Transverse colon (tissue), 4 donors: ENCODE results near the gene ELAVL3. TPM values are rescaled to one million over a fixed set of nuclear protein-coding genes. Genes with fewer than 3 reads are reported as not detected.

Source experiments
- DNase-seq: peaks from one replicate; pipeline ENCODE4 v3.0.0-alpha.2; 2019
- H3K27ac ChIP-seq, 4 donors: fragments of 200-600 bp; sonication (generic); 2 replicates each; pipeline ENCODE4 v1.5.1; 2016 to 2018; ENCODE audit warnings: inconsistent platforms in 4 of 4
- H3K27me3 ChIP-seq: fragments of 200-600 bp; sonication (generic); 2 replicates; pipeline ENCODE4 v1.5.1; 2017; ENCODE audit warnings: inconsistent platforms
- H3K36me3 ChIP-seq, 4 donors: fragments of 200-600 bp; sonication (generic); 2 replicates each; pipeline ENCODE4 v1.5.1; 2017 to 2019; ENCODE audit warnings: inconsistent platforms in 4 of 4
- H3K4me1 ChIP-seq, 4 donors: fragments of 200-600 bp; sonication (generic); 2 replicates each; pipeline ENCODE4 v1.5.1; 2017 to 2020; ENCODE audit warnings: inconsistent platforms in 4 of 4
- H3K4me3 ChIP-seq, 4 donors: fragments of 200-600 bp; sonication (generic); 1 replicate in 1 of 4; 2 replicates in 3 of 4; pipeline versions ENCODE4 v1.5.1 to v1.6.1; 2017 to 2019; ENCODE audit warnings: inconsistent platforms in 4 of 4
- H3K9me3 ChIP-seq, 2 donors: fragments of 200-600 bp; sonication (generic); 2 replicates each; pipeline ENCODE4 v1.5.1; 2017 to 2019; ENCODE audit warnings: inconsistent platforms in 2 of 2
- CTCF ChIP-seq, 5 experiments: fragments of 200-600 bp in 3 of 5; fragments of 450-650 bp in 2 of 5; sonication (generic) in 3 of 5; IDR thresholded peaks; 1 replicate in 2 of 5; 2 replicates in 3 of 5; pipeline ENCODE4 v1.5.1; 2016 to 2017; ENCODE audit warnings: antibody characterized with exemption in 5 of 5, inconsistent platforms in 3 of 5, mild to moderate bottlenecking in 2 of 5, moderate library complexity in 1 of 5
- EP300 ChIP-seq: sonication (generic); formaldehyde crosslinking; IDR thresholded peaks from one replicate; pipeline ENCODE4 v1.6.1; 2017; ENCODE audit warnings: antibody characterized with exemption, low read depth
- POLR2A ChIP-seq: fragments of 450-650 bp; IDR thresholded peaks from one replicate; pipeline ENCODE4 v1.6.1; 2016; ENCODE audit warnings: antibody characterized with exemption, mild to moderate bottlenecking, moderate library complexity
- POLR2AphosphoS5 ChIP-seq, 3 donors: sonication (generic); formaldehyde crosslinking; IDR thresholded peaks; one replicate each; pipeline ENCODE4 v1.6.1; 2016; ENCODE audit warnings: antibody characterized with exemption in 3 of 3
- WGBS, 2 donors: methylation state at CpG; one replicate each; pipeline ENCODE4 v1.1.5; 2018; ENCODE audit warnings: low coverage in 1 of 2; 5-methylcytosine and 5-hydroxymethylcytosine counted together
- in situ Hi-C, 4 donors: fragments of 200-750 bp; cut with MboI; loops; one replicate each; pipeline versions ENCODE4 v1.15.0 to v1.15.1; 2017; ENCODE audit warnings: low sequenced_read_pairs in 3 of 4, low pct_ligation_motif_present in 1 of 4, low pct_unique_long_range_greater_than_20kb in 1 of 4
- intact Hi-C: fragments of 100-400 bp; cut with DNase I; formaldehyde crosslinking; loops from one replicate; pipeline ENCODE4 v1.15.1; 2023; ENCODE audit warnings: low total_unique reads
- total RNA-seq, 4 donors: library from RNA; depleted of rRNA; stranded (reverse); fragments of >200 nt; gene quantifications; one replicate each; pipeline ENCODE4 v1.1.0, GENCODE V29; 2016

Gene ELAVL3
- total RNA-seq, 4 donors from 2014 or later, result 0.27 to 3.2 (median 1.3) TPM; not detected in 1

- no peaks in the 10 kb centered on the region for H3K9me3 ChIP-seq
- TF ChIP-seq POLR2AphosphoS5 (IDR thresholded peaks at IDR 0.05) (no peak), POLR2A (no peak), EP300 (no peak)
- H3K36me3 ChIP-seq, result peaks cover 0 to 4% (median 0%) of the 10 kb centered on the region in 4 donors
- H3K4me3 ChIP-seq, result no peak overlapping the region
- peaks cover 7 to 32% (median 26%) of the 10 kb centered on the region in 4 donors for H3K4me1 ChIP-seq
- peaks cover 56% of the 10 kb centered on the region for H3K27me3 ChIP-seq
- no peak for DNase-seq
- WGBS, 2 donors, result 94% methylated on average over 32 of the region's 57 CpGs; no CpG with 5 or more reads in 1 of the 2 donors
- intact Hi-C loops (no loop called here), in situ Hi-C loops (loop anchor here in 2 of 4 donors (25.0 kb wide), 2 partner anchors 96 to 196 kb away; partner anchors contain the start of genes EPOR (in 1 of the 2) and TSPAN16 (in 1 of the 2))
- H3K27ac ChIP-seq, result no peak overlapping the region
Measured at GRCh38 chr19:11483366-11484111, 2.7 kb upstream of the ELAVL3 start.

- H3K4me1 ChIP-seq, result peaks cover 7 to 32% (median 26%) of the 10 kb centered on the region in 4 donors
- peaks cover 56% of the 10 kb centered on the region for H3K27me3 ChIP-seq
- WGBS, 2 donors, result 0 to 5% methylated on average over 2 to 38 of the region's 58 CpGs
- no peaks in the 10 kb centered on the region for H3K9me3 ChIP-seq
- peak; percentile 87 for DNase-seq
- TF ChIP-seq POLR2A (no peak), EP300 (no peak), POLR2AphosphoS5 (IDR thresholded peaks at IDR 0.05) (peak in 1 of 3 donors; percentile 50), CTCF (IDR thresholded peaks at IDR 0.05) (peak; percentile 87 to 96 (median 94))
- H3K4me3 ChIP-seq, result peak overlapping the region in 2 of 4 donors; percentile 9 to 40
- no peak overlapping the region for H3K27ac ChIP-seq
- intact Hi-C loops (no loop called here), in situ Hi-C loops (loop anchor here in 2 of 4 donors (25.0 kb wide), 2 partner anchors 95 to 195 kb away; partner anchors contain the start of genes EPOR (in 1 of the 2) and TSPAN16 (in 1 of the 2))
- peaks cover 0 to 3% (median 0%) of the 10 kb centered on the region in 4 donors for H3K36me3 ChIP-seq
Measured at GRCh38 chr19:11482384-11483050, 1.7 kb upstream of the ELAVL3 start.

GRCh38 chr19:11481534-11482383 is 913 bp upstream of the ELAVL3 start:
- Histone ChIP-seq H3K27me3 (peaks cover 56% of the 10 kb centered on the region), H3K27ac (no peak overlapping the region), H3K36me3 (no peaks in the 10 kb centered on the region), H3K4me3 (peak overlapping the region in 2 of 4 donors; percentile 9 to 40), H3K4me1 (peaks cover 7 to 32% (median 26%) of the 10 kb centered on the region in 4 donors), H3K9me3 (no peaks in the 10 kb centered on the region)
- 11% methylated on average over 38 of the region's 50 CpGs; no CpG with 5 or more reads in 1 of the 2 donors for WGBS, 2 donors
- intact Hi-C loops, result no loop called here
- in situ Hi-C loops, result loop anchor here in 2 of 4 donors (25.0 kb wide), 2 partner anchors 94 to 194 kb away; partner anchors contain the start of genes EPOR (in 1 of the 2) and TSPAN16 (in 1 of the 2)
- TF ChIP-seq POLR2A (no peak), EP300 (no peak), CTCF (IDR thresholded peaks at IDR 0.05) (no peak), POLR2AphosphoS5 (IDR thresholded peaks at IDR 0.05) (no peak)
- peak; percentile 47 for DNase-seq
